Measurements from ENCODE around the gene TMEM117.

Gene TMEM117

DNA sequence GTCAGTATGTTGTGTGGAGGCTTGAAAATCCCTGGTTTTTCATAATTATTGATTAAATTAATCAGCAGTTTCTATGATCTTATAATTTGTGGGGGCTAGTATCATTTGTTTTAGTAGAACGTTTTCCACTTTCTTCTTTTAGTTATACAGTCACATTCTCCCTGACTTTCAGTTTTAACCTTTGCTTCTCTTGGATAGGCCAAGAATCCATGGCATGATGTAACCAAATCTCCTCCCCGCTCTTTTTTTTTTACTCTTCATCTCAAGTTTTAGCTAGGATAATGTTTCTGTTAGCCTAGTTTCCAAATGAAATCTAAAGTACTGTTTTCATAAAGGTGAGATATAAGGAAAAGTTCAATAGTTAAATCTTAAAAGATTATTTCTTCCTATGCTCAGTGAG, 106.5 kb downstream of the TMEM117 start:
- Histone ChIP-seq H3K4me1 (ENCODE audit: control insufficient read depth, insufficient read depth, low read length) (no peaks in the 10 kb centered on the region), H3K4me3 (ENCODE audit: insufficient read depth, low read depth, low read length) (no peak overlapping the region), H3K27ac (ENCODE audit: insufficient read depth, low read depth, low read length, poor library complexity, severe bottlenecking) (no peak overlapping the region), H3K36me3 (ENCODE audit: control insufficient read depth, insufficient read depth, low read length) (no peaks in the 10 kb centered on the region), H3K27me3 (ENCODE audit: control insufficient read depth, insufficient read depth, low read length, poor library complexity, severe bottlenecking) (no peaks in the 10 kb centered on the region), H3K9me3 (ENCODE audit: control insufficient read depth, low read length) (no peaks in the 10 kb centered on the region)
- WGBS, 2 experiments, result 69 to 85% methylated on average over 2 of the region's 2 CpGs

DNA sequence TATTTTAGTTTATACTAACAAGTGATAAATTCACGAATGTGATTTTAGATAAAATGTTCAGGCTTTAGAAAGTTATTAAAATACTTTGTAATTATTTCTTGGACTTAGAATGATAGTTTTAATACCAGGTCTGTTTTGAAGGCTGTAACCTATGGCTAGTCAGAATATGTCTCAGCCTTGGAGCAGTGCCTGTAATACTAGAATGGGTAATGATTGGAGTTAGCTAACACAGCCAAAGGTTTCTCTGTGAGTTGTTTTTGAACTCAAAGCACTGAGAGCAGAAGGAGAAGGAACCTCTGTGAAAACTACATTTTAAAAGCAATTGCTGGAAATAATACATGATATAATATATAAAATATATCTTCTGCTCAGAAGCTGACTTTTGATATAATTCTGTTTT, 110.1 kb downstream of the TMEM117 start:
- WGBS, 2 experiments, result 100% methylated on average over 1 of the region's 1 CpG
- H3K4me1 ChIP-seq (ENCODE audit: control insufficient read depth, insufficient read depth, low read length), result no peaks in the 10 kb centered on the region
- no peaks in the 10 kb centered on the region for H3K9me3 ChIP-seq (ENCODE audit: control insufficient read depth, low read length)
- H3K27ac ChIP-seq (ENCODE audit: insufficient read depth, low read depth, low read length, poor library complexity, severe bottlenecking), result no peak overlapping the region
- H3K27me3 ChIP-seq (ENCODE audit: control insufficient read depth, insufficient read depth, low read length, poor library complexity, severe bottlenecking), result no peaks in the 10 kb centered on the region
- no peak overlapping the region for H3K4me3 ChIP-seq (ENCODE audit: insufficient read depth, low read depth, low read length)
- no peaks in the 10 kb centered on the region for H3K36me3 ChIP-seq (ENCODE audit: control insufficient read depth, insufficient read depth, low read length)

DNA sequence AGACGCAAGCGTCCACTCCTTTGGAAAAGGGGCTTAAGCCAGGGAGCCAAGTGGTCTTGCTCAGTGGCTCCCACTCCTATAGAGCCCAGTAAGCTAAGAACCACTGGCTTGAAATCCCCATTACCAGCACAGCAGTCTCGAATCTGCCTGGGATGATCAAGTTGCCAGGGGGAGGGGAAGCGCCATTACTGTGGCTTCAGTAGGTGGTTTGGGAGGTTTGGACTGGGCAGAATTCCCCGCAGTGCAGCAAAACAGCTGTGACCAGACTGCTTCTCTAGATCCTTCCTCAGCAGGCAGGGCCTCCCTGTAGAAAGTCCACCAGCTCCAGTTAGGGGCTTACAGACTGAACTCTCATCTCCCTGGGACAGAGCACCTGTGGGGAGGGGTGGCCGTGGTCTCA, 115.4 kb downstream of the TMEM117 start:
- Histone ChIP-seq H3K4me1 (ENCODE audit: control insufficient read depth, insufficient read depth, low read length) (no peaks in the 10 kb centered on the region), H3K36me3 (ENCODE audit: control insufficient read depth, insufficient read depth, low read length) (no peaks in the 10 kb centered on the region), H3K27me3 (ENCODE audit: control insufficient read depth, insufficient read depth, low read length, poor library complexity, severe bottlenecking) (no peaks in the 10 kb centered on the region), H3K9me3 (ENCODE audit: control insufficient read depth, low read length) (no peaks in the 10 kb centered on the region), H3K27ac (ENCODE audit: insufficient read depth, low read depth, low read length, poor library complexity, severe bottlenecking) (no peak overlapping the region), H3K4me3 (ENCODE audit: insufficient read depth, low read depth, low read length) (no peak overlapping the region)
- WGBS, 2 experiments, result 95 to 96% methylated on average over 6 of the region's 6 CpGs

DNA sequence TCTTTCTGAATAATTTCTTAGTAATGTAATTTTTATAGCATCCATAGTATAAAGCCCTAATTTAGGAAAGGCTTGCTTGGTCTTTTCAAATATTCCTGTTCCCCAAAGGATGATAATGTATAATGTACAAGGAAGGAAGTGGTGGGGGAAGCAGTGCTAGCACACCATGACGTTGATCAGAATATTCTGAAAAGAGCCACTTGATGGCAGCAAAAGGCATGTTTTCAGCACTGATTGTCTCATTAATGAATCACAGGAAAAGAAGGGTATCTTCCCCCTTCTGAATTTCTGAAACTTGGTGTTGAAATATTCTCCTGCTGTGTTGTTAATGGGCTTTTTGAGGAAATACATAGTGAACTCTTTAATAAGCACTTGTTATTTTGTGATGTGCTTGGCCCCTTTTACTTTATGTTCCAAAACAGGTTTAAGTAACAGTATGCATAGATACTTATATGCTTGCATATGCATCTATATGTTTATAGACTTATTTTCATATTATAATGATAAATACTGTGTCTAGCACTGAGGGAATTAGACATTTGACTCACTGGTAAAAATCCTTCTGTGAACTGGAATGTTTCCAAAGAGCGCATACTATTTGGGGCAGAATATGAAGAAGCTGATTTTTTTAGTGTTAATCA, 122.0 kb downstream of the TMEM117 start:
- H3K4me1 ChIP-seq (ENCODE audit: control insufficient read depth, insufficient read depth, low read length), result peaks cover 6% of the 10 kb centered on the region
- no peaks in the 10 kb centered on the region for H3K27me3 ChIP-seq (ENCODE audit: control insufficient read depth, insufficient read depth, low read length, poor library complexity, severe bottlenecking)
- H3K4me3 ChIP-seq (ENCODE audit: insufficient read depth, low read depth, low read length), result no peak overlapping the region
- no peak overlapping the region for H3K27ac ChIP-seq (ENCODE audit: insufficient read depth, low read depth, low read length, poor library complexity, severe bottlenecking)
- 57 to 59% methylated on average over 2 of the region's 2 CpGs for WGBS, 2 experiments
- H3K9me3 ChIP-seq (ENCODE audit: control insufficient read depth, low read length), result no peaks in the 10 kb centered on the region
- H3K36me3 ChIP-seq (ENCODE audit: control insufficient read depth, insufficient read depth, low read length), result no peaks in the 10 kb centered on the region

DNA sequence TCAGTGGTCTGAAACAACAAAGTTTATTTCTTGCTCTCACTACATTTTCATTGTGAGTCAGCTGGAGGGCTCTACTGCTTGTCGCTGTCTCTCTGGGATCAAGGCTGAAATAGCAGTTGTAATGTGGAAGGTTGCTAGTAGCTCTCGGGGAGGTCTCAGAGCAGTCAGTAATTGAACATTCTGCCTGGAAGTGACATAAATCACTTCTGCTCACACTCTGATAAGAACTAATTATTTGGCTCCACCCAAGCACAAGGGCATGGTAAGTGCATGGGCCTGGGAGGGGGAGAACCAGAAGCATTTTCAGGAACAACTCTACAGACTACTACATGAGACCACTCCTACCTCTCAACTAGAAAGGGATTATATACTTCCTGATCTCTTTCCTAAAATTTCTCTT, 128.2 kb downstream of the TMEM117 start:
- Histone ChIP-seq H3K27ac (ENCODE audit: insufficient read depth, low read depth, low read length, poor library complexity, severe bottlenecking) (no peak overlapping the region), H3K4me1 (ENCODE audit: control insufficient read depth, insufficient read depth, low read length) (peaks cover 6% of the 10 kb centered on the region), H3K27me3 (ENCODE audit: control insufficient read depth, insufficient read depth, low read length, poor library complexity, severe bottlenecking) (no peaks in the 10 kb centered on the region), H3K9me3 (ENCODE audit: control insufficient read depth, low read length) (no peaks in the 10 kb centered on the region), H3K36me3 (ENCODE audit: control insufficient read depth, insufficient read depth, low read length) (no peaks in the 10 kb centered on the region), H3K4me3 (ENCODE audit: insufficient read depth, low read depth, low read length) (no peak overlapping the region)
- 100% methylated on average over 2 of the region's 2 CpGs for WGBS, 2 experiments

DNA sequence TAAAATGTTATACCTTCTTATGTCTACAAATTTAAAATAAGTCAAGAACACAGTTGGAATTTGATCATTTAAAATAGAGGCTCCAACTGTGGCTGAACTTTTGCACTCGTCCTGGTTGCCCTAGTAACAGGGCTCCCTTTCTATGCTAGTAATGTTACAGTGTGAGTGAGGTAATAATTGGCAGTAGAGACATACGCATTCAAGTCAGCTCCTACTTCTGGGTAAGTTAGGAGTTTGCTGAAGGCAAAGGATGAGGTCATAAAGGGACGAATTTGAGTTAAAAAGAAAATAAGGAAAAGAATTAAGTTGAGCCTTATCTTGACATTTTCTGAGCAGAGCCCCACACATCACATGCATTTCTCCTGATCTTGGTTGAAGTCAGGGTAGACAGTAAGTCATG, 129.1 kb downstream of the TMEM117 start:
- no peaks in the 10 kb centered on the region for H3K9me3 ChIP-seq (ENCODE audit: control insufficient read depth, low read length)
- H3K4me3 ChIP-seq (ENCODE audit: insufficient read depth, low read depth, low read length), result no peak overlapping the region
- WGBS, 2 experiments, result 90 to 92% methylated on average over 3 of the region's 3 CpGs
- no peaks in the 10 kb centered on the region for H3K36me3 ChIP-seq (ENCODE audit: control insufficient read depth, insufficient read depth, low read length)
- peaks cover 5% of the 10 kb centered on the region for H3K4me1 ChIP-seq (ENCODE audit: control insufficient read depth, insufficient read depth, low read length)
- no peak overlapping the region for H3K27ac ChIP-seq (ENCODE audit: insufficient read depth, low read depth, low read length, poor library complexity, severe bottlenecking)
- no peaks in the 10 kb centered on the region for H3K27me3 ChIP-seq (ENCODE audit: control insufficient read depth, insufficient read depth, low read length, poor library complexity, severe bottlenecking)

DNA sequence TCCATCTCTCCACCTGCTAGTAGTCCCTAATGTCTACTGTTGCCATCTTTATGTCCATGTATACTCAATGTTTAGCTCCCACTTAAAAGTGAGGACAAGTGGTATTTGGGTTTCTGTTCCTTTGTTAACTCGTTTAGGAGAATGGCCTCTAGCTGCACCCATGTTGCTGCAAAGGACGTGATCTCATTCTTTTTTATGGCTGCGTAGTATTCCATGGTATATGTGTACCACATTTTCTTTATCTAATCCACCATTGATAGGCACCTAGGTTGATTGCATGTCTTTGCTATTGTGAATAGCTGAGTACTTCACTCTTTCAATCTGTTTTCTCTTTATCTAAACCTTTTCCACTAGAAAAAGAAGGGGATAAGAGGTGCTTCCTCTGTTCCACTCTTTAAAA, 130.0 kb downstream of the TMEM117 start:
- no peaks in the 10 kb centered on the region for H3K9me3 ChIP-seq (ENCODE audit: control insufficient read depth, low read length)
- H3K4me3 ChIP-seq (ENCODE audit: insufficient read depth, low read depth, low read length), result no peak overlapping the region
- 86 to 98% methylated on average over 3 of the region's 3 CpGs for WGBS, 2 experiments
- no peaks in the 10 kb centered on the region for H3K36me3 ChIP-seq (ENCODE audit: control insufficient read depth, insufficient read depth, low read length)
- no peaks in the 10 kb centered on the region for H3K4me1 ChIP-seq (ENCODE audit: control insufficient read depth, insufficient read depth, low read length)
- H3K27me3 ChIP-seq (ENCODE audit: control insufficient read depth, insufficient read depth, low read length, poor library complexity, severe bottlenecking), result no peaks in the 10 kb centered on the region
- no peak overlapping the region for H3K27ac ChIP-seq (ENCODE audit: insufficient read depth, low read depth, low read length, poor library complexity, severe bottlenecking)

DNA sequence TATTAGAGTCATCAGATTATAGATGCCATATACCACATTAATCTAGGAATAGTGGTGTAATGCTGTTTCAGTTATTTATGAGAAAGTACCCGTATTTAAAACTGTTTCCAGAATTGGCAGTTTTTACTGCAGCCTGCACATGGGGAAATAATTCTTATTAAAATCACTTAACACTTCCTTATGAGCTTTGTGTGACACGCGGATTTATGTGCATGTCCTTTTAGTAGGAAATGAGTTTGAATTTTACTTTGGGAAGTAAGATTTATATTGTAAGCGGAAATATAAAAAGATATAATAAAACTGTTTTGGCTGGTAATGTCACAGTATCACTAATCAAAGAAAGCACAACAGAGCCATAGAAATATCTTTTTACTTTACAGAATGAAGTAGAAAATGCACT, 132.9 kb downstream of the TMEM117 start:
- WGBS, 2 experiments, result 92 to 97% methylated on average over 3 to 4 of the region's 4 CpGs
- Histone ChIP-seq H3K27ac (ENCODE audit: insufficient read depth, low read depth, low read length, poor library complexity, severe bottlenecking) (no peak overlapping the region), H3K9me3 (ENCODE audit: control insufficient read depth, low read length) (no peaks in the 10 kb centered on the region), H3K4me1 (ENCODE audit: control insufficient read depth, insufficient read depth, low read length) (no peaks in the 10 kb centered on the region), H3K4me3 (ENCODE audit: insufficient read depth, low read depth, low read length) (no peak overlapping the region), H3K27me3 (ENCODE audit: control insufficient read depth, insufficient read depth, low read length, poor library complexity, severe bottlenecking) (no peaks in the 10 kb centered on the region), H3K36me3 (ENCODE audit: control insufficient read depth, insufficient read depth, low read length) (no peaks in the 10 kb centered on the region)

DNA sequence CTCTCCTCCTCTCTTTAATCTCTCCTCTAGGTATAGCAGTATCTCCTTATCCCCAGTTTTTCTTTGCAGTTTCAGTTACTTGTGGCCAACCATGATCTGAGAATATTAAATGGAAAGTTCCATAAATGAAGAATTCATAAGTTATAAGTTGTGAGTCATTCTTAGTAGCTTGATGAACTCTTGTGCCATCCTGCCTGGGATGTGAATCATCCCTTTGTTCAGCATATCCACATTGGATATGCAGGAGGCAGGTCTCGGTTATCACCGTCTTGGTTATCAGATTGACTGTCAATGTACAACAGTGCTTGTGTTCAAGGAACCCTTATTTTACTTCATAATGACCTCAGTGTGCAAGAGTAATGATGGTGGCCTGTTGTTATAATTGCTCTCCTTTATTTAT, 134.0 kb downstream of the TMEM117 start:
- Histone ChIP-seq H3K36me3 (ENCODE audit: control insufficient read depth, insufficient read depth, low read length) (no peaks in the 10 kb centered on the region), H3K9me3 (ENCODE audit: control insufficient read depth, low read length) (no peaks in the 10 kb centered on the region), H3K27ac (ENCODE audit: insufficient read depth, low read depth, low read length, poor library complexity, severe bottlenecking) (no peak overlapping the region), H3K27me3 (ENCODE audit: control insufficient read depth, insufficient read depth, low read length, poor library complexity, severe bottlenecking) (no peaks in the 10 kb centered on the region), H3K4me3 (ENCODE audit: insufficient read depth, low read depth, low read length) (no peak overlapping the region), H3K4me1 (ENCODE audit: control insufficient read depth, insufficient read depth, low read length) (no peaks in the 10 kb centered on the region)
- 95 to 100% methylated on average over 2 of the region's 2 CpGs for WGBS, 2 experiments

DNA sequence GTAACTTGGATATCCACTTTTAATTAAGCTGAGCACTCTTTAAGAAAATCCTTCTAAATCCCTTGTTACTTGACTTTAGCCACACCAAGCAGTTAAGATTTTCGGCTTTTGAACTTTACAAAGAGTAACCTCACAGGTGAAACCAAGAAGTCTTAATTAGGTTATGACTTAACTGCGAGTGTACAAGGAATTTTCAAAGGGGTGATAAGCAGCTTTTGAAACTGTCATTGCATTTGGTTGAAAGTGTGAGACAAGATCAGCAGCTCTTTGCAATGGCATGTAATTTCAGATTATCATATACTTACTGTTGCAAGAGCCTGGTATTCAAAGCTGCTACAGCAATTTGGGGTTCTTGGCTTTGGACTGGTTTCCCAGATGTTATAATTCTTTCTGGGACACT, 137.5 kb downstream of the TMEM117 start:
- WGBS, 2 experiments, result 95 to 96% methylated on average over 2 of the region's 2 CpGs
- Histone ChIP-seq H3K4me1 (ENCODE audit: control insufficient read depth, insufficient read depth, low read length) (no peaks in the 10 kb centered on the region), H3K36me3 (ENCODE audit: control insufficient read depth, insufficient read depth, low read length) (no peaks in the 10 kb centered on the region), H3K27ac (ENCODE audit: insufficient read depth, low read depth, low read length, poor library complexity, severe bottlenecking) (no peak overlapping the region), H3K27me3 (ENCODE audit: control insufficient read depth, insufficient read depth, low read length, poor library complexity, severe bottlenecking) (no peaks in the 10 kb centered on the region), H3K4me3 (ENCODE audit: insufficient read depth, low read depth, low read length) (no peak overlapping the region), H3K9me3 (ENCODE audit: control insufficient read depth, low read length) (no peaks in the 10 kb centered on the region)

DNA sequence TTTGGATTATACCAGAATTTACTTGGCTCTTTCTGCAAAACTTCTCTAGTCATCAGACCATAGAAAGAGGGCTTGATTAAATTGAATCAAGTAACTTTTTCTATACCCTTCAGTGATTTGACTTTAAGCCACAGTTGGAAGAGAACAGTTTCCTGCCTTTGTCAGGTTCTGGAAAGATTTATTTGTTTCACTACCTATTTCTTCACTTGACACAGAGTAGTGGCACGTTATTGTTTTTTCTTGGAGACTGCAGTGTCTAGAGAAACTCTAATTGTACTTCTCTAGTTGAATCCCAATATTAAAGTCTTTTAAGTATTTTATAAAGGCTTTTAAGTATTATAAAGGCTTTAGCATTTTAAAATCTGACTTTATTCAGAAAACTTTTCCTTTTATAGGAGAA, 138.1 kb downstream of the TMEM117 start:
- Histone ChIP-seq H3K9me3 (ENCODE audit: control insufficient read depth, low read length) (no peaks in the 10 kb centered on the region), H3K4me3 (ENCODE audit: insufficient read depth, low read depth, low read length) (no peak overlapping the region), H3K4me1 (ENCODE audit: control insufficient read depth, insufficient read depth, low read length) (no peaks in the 10 kb centered on the region), H3K27ac (ENCODE audit: insufficient read depth, low read depth, low read length, poor library complexity, severe bottlenecking) (no peak overlapping the region), H3K27me3 (ENCODE audit: control insufficient read depth, insufficient read depth, low read length, poor library complexity, severe bottlenecking) (no peaks in the 10 kb centered on the region), H3K36me3 (ENCODE audit: control insufficient read depth, insufficient read depth, low read length) (no peaks in the 10 kb centered on the region)
- WGBS, 2 experiments, result 100% methylated on average over 1 of the region's 1 CpG; no CpG with 5 or more reads in 1 of the 2 experiments
